ENCODE data around the gene SLC27A4.

GRCh38 chr9:128365525-128365924, 25.2 kb downstream of the SLC27A4 start:
- TF ChIP-seq CTCF (IDR thresholded peaks at IDR 0.05), result no peak
- no peak for TF ChIP-seq EP300 (IDR thresholded peaks at IDR 0.05)
